Kidney (tissue), 14 donors: ENCODE measurements around the gene NDST1. TPM values are rescaled to one million over a fixed set of nuclear protein-coding genes. Genes with fewer than 3 reads are reported as not detected.

Experiments used
- DNase-seq, 5 donors: peaks; one replicate each; pipeline ENCODE4 v3.0.0-alpha.2; 2013 to 2020
- FAIRE-seq: peaks from 2 replicates; lab custom pipeline; 2012; peaks lifted over from hg19 to GRCh38; lab: Jason Lieb, UNC
- H3K27ac ChIP-seq, 2 donors: one replicate each; pipeline ENCODE4 v1.7.0; 2013; ENCODE audit warnings: low read depth in 2 of 2, low read length in 2 of 2, inconsistent platforms in 1 of 2
- H3K27me3 ChIP-seq: one replicate; pipeline ENCODE4 v1.7.1; 2013; ENCODE audit warnings: low read length, inconsistent platforms; ENCODE audit not compliant: control insufficient read depth, insufficient read depth
- H3K36me3 ChIP-seq, 3 donors: one replicate each; pipeline versions ENCODE4 v1.7.0 to v1.7.1; 2013; ENCODE audit warnings: low read length in 3 of 3, control low read depth in 1 of 3, inconsistent platforms in 1 of 3; ENCODE audit not compliant: insufficient read depth in 3 of 3, control insufficient read depth in 2 of 3
- H3K4me1 ChIP-seq, 3 donors: one replicate each; pipeline versions ENCODE4 v1.7.0 to v1.7.1; 2013; ENCODE audit warnings: low read length in 3 of 3, inconsistent platforms in 1 of 3, low read depth in 1 of 3; ENCODE audit not compliant: control insufficient read depth in 2 of 3, insufficient read depth in 2 of 3
- H3K4me3 ChIP-seq, 3 donors: one replicate each; pipeline versions ENCODE4 v1.7.0 to v1.8.1; 2013; ENCODE audit warnings: low read length in 3 of 3, control low read depth in 1 of 3, inconsistent platforms in 1 of 3
- H3K9ac ChIP-seq, 3 donors: one replicate each; pipeline versions ENCODE4 v1.7.0 to v1.7.1; 2013; ENCODE audit warnings: low read length in 3 of 3, control low read depth in 1 of 3, inconsistent platforms in 1 of 3
- H3K9me3 ChIP-seq, 3 donors: one replicate each; pipeline versions ENCODE4 v1.7.0 to v1.7.1; 2013; ENCODE audit warnings: low read length in 3 of 3, control low read depth in 1 of 3, inconsistent platforms in 1 of 3; ENCODE audit not compliant: control insufficient read depth in 2 of 3, insufficient read depth in 1 of 3
- intact Hi-C: fragments of 100-400 bp; cut with DNase I; formaldehyde crosslinking; loops from one replicate; pipeline ENCODE4 v1.11.1; 2022
- polyA plus RNA-seq: library from polyadenylated mRNA; stranded (reverse); fragments of 350-450 nt; fragmentation: Illumina TruSeq; extraction: RNeasy Lipid Tissue Mini Kit (QIAGEN cat#74804); gene quantifications from one replicate; pipeline ENCODE4 v1.2.3, GENCODE V29; 2014; ENCODE audit warnings: low read depth, low replicate concordance; ENCODE audit not compliant: insufficient read depth
- total RNA-seq: library from RNA; stranded (reverse); fragmentation: NEBNext Ultra II Directional; extraction: Animal tissue kit (Norgen Biotek cat#: 25700); gene quantifications from one replicate; pipeline ENCODE4 v1.2.1, GENCODE V29; 2021
- TF ChIP-seq, protein P1 (sequence below): IDR thresholded peaks from 3 replicates; pipeline ENCODE4 v1.5.1; 2012; ENCODE audit warnings: mild to moderate bottlenecking, moderate library complexity, borderline replicate concordance; ENCODE audit not compliant: insufficient read depth; ENCODE audit errors: extremely low read depth
- donor health status: control.
- donor health status: control.
- donor health status: control.
- donor health status: control.
- donor health status: control.
- donor health status: DM: yes; HTN: yes; CAD: no.
- donor health status: Normal renal cell carcinoma (clear cell type).

Gene NDST1
- total and polyA plus RNA-seq, 2 donors from 2014 or later, result 11.7 to 60.7 TPM

DNA sequence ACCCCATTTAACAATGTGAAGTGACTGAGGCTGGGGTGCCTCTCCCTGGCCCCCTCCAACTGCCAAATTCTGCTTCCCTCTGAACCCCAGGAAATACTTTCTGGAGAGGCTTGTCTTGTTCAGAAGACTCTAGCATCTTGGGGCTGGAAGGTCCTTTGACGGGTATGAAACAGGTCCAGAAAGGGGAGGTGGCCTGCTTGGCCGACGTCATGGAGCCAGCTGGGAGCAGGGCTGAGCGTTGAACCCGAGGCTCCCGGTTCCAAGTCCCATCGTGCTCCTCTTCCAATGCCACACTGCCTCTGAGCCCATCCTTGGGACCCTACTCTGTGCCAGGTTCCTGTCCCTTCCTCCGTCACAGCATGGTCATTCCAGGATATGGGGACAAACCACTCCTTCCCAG lies 46.9 kb downstream of the NDST1 start:
- DNase-seq (no peak), FAIRE-seq (no peak)
- H3K36me3 ChIP-seq, result peaks cover 2 to 37% (median 22%) of the 10 kb centered on the region in 3 donors
- H3K27ac ChIP-seq, result no peak overlapping the region
- no peaks in the 10 kb centered on the region for H3K27me3 ChIP-seq
- H3K4me3 ChIP-seq, result no peak overlapping the region
- TF ChIP-seq, protein P1, sequence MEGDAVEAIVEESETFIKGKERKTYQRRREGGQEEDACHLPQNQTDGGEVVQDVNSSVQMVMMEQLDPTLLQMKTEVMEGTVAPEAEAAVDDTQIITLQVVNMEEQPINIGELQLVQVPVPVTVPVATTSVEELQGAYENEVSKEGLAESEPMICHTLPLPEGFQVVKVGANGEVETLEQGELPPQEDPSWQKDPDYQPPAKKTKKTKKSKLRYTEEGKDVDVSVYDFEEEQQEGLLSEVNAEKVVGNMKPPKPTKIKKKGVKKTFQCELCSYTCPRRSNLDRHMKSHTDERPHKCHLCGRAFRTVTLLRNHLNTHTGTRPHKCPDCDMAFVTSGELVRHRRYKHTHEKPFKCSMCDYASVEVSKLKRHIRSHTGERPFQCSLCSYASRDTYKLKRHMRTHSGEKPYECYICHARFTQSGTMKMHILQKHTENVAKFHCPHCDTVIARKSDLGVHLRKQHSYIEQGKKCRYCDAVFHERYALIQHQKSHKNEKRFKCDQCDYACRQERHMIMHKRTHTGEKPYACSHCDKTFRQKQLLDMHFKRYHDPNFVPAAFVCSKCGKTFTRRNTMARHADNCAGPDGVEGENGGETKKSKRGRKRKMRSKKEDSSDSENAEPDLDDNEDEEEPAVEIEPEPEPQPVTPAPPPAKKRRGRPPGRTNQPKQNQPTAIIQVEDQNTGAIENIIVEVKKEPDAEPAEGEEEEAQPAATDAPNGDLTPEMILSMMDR, result no peak
- intact Hi-C loops, result loop anchor here (10.0 kb wide), 1 partner anchor 290 kb away; the partner anchor contains the start of gene IRGM
- no peaks in the 10 kb centered on the region for H3K4me1 ChIP-seq
- H3K9me3 ChIP-seq, result no peaks in the 10 kb centered on the region
- no peak overlapping the region for H3K9ac ChIP-seq

DNA sequence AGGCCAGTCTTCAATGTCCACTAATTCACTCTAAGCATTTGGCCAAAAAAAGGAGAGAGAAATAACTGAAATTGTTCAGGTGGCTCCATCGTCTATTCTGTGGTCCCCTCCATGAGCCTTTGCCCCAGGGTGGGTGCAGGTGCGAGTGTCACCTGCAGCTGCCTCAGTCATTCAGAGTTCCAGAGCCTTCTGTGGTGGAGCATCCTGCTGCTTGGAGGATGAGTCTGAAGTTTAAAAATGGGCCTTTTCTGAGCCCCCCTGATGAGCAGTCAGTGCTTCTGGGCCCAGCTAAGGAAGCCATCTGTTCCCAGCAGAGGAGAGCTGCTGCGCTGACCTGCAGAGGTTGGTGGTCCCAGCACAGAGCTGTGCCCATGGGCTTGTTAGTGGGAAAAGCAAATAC lies 48.2 kb downstream of the NDST1 start:
- intact Hi-C loops, result loop anchor here (10.0 kb wide), 1 partner anchor 289 kb away; the partner anchor contains the start of gene IRGM

DNA sequence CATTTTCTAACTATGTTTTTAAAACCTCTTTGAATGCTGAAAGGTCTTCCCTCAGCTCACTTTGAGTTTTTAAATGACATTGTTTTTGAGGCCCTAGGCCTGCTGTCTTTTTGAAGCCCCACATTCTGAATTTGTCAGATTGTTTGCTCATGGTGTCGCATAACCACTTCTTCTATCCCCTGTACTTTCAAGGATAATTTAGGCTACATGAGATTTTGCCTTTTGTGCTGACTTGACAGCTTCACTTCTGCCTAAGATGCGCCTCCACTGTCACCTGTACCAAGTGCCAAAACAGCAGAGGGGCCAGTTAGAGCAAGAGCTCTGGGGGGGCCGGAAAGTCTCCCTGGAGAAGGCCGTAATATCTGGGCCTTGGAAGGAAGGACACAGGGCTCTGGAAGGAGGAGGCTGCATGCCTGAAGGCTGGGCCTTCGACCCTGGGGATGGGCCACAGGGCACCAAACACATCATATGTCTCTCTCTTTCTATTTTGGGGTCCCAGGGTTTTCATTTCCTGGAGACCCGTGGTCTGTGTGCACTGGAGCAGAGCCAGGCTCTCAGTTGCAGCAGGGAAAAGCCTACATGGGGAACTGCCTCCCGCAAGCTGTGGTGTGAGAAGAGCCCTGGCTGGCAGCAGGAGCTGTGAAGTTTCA lies 49.1 kb downstream of the NDST1 start:
- H3K36me3 ChIP-seq, result peaks cover 0 to 16% (median 8%) of the 10 kb centered on the region in 3 donors
- intact Hi-C loops, result loop anchor here (10.0 kb wide), 1 partner anchor 288 kb away; the partner anchor contains the start of gene IRGM
- no peak overlapping the region for H3K27ac ChIP-seq
- no peaks in the 10 kb centered on the region for H3K27me3 ChIP-seq
- H3K9ac ChIP-seq, result no peak overlapping the region
- no peak overlapping the region for H3K4me3 ChIP-seq
- FAIRE-seq (no peak), DNase-seq (no peak)
- H3K9me3 ChIP-seq, result no peaks in the 10 kb centered on the region
- TF ChIP-seq, protein P1, result no peak
- H3K4me1 ChIP-seq, result peaks cover 0 to 5% (median 2%) of the 10 kb centered on the region in 3 donors

More for the DNA sequence above, 48.2 kb downstream of the NDST1 start:
- TF ChIP-seq, protein P1, result no peak
- Histone ChIP-seq H3K27me3 (no peaks in the 10 kb centered on the region), H3K27ac (no peak overlapping the region), H3K9ac (no peak overlapping the region), H3K4me1 (peaks cover 0 to 2% (median 0%) of the 10 kb centered on the region in 3 donors), H3K36me3 (peaks cover 0 to 25% (median 13%) of the 10 kb centered on the region in 3 donors), H3K9me3 (no peaks in the 10 kb centered on the region), H3K4me3 (no peak overlapping the region)
- no peak for FAIRE-seq
- DNase-seq, result no peak
